IPS-18a (cell line): Measurements from ENCODE around the gene CTNND2.

Experiments used
- H3K27ac ChIP-seq: one replicate; pipeline ENCODE4 v1.5.1; 2013; ENCODE audit warnings: low read length
- H3K27me3 ChIP-seq: one replicate; pipeline ENCODE4 v1.6.1; 2013; ENCODE audit warnings: mild to moderate bottlenecking, low read length; ENCODE audit not compliant: control insufficient read depth, insufficient read depth
- H3K36me3 ChIP-seq: one replicate; pipeline ENCODE4 v1.6.1; 2013; ENCODE audit warnings: low read depth, low read length; ENCODE audit not compliant: control insufficient read depth
- H3K4me1 ChIP-seq: one replicate; pipeline ENCODE4 v1.6.1; 2013; ENCODE audit warnings: low read depth, low read length; ENCODE audit not compliant: control insufficient read depth
- H3K4me3 ChIP-seq: one replicate; pipeline ENCODE4 v1.5.1; 2013; ENCODE audit warnings: low read length
- H3K9ac ChIP-seq: one replicate; pipeline ENCODE4 v1.6.1; 2013; ENCODE audit warnings: mild to moderate bottlenecking, low read length, moderate library complexity
- H3K9me3 ChIP-seq: one replicate; pipeline ENCODE4 v1.6.1; 2013; ENCODE audit warnings: low read depth, low read length; ENCODE audit not compliant: control insufficient read depth

Gene CTNND2

GRCh38 chr5:11770310-11770709 lies 133.9 kb downstream of the CTNND2 start:
- Histone ChIP-seq H3K27me3 (no peaks in the 10 kb centered on the region), H3K9ac (no peak overlapping the region), H3K27ac (no peak overlapping the region), H3K9me3 (no peaks in the 10 kb centered on the region), H3K4me1 (no peaks in the 10 kb centered on the region), H3K4me3 (no peak overlapping the region), H3K36me3 (no peaks in the 10 kb centered on the region)

GRCh38 chr5:11760934-11761603 lies 143.2 kb downstream of the CTNND2 start:
- no peaks in the 10 kb centered on the region for H3K9me3 ChIP-seq
- no peaks in the 10 kb centered on the region for H3K4me1 ChIP-seq
- no peaks in the 10 kb centered on the region for H3K36me3 ChIP-seq
- H3K27me3 ChIP-seq, result no peaks in the 10 kb centered on the region
- H3K27ac ChIP-seq, result no peak overlapping the region
- no peak overlapping the region for H3K9ac ChIP-seq
- no peak overlapping the region for H3K4me3 ChIP-seq

- no peaks in the 10 kb centered on the region for H3K9me3 ChIP-seq
- H3K36me3 ChIP-seq, result no peaks in the 10 kb centered on the region
- H3K27ac ChIP-seq, result no peak overlapping the region
- no peak overlapping the region for H3K9ac ChIP-seq
- no peak overlapping the region for H3K4me3 ChIP-seq
- H3K4me1 ChIP-seq, result no peaks in the 10 kb centered on the region
- H3K27me3 ChIP-seq, result no peaks in the 10 kb centered on the region
Observed at GRCh38 chr5:11758321-11758720, 145.9 kb downstream of the CTNND2 start.

- Histone ChIP-seq H3K9me3 (no peaks in the 10 kb centered on the region), H3K36me3 (no peaks in the 10 kb centered on the region), H3K4me3 (no peak overlapping the region), H3K9ac (no peak overlapping the region), H3K27ac (no peak overlapping the region), H3K27me3 (no peaks in the 10 kb centered on the region), H3K4me1 (no peaks in the 10 kb centered on the region)
Observed at GRCh38 chr5:11757661-11758060, 146.6 kb downstream of the CTNND2 start.

- Histone ChIP-seq H3K36me3 (no peaks in the 10 kb centered on the region), H3K4me1 (no peaks in the 10 kb centered on the region), H3K9ac (no peak overlapping the region), H3K27ac (no peak overlapping the region), H3K4me3 (no peak overlapping the region), H3K9me3 (no peaks in the 10 kb centered on the region), H3K27me3 (no peaks in the 10 kb centered on the region)
Observed at GRCh38 chr5:11737010-11737409, 167.2 kb downstream of the CTNND2 start.

- no peak overlapping the region for H3K4me3 ChIP-seq
- no peak overlapping the region for H3K9ac ChIP-seq
- no peaks in the 10 kb centered on the region for H3K4me1 ChIP-seq
- no peak overlapping the region for H3K27ac ChIP-seq
- H3K27me3 ChIP-seq, result no peaks in the 10 kb centered on the region
- no peaks in the 10 kb centered on the region for H3K36me3 ChIP-seq
- H3K9me3 ChIP-seq, result no peaks in the 10 kb centered on the region
Observed at GRCh38 chr5:11734369-11734768, 169.9 kb downstream of the CTNND2 start.

GRCh38 chr5:11733840-11734192 lies 170.4 kb downstream of the CTNND2 start:
- H3K27ac ChIP-seq, result no peak overlapping the region

GRCh38 chr5:11733185-11733839 lies 170.9 kb downstream of the CTNND2 start:
- no peak overlapping the region for H3K9ac ChIP-seq
- no peaks in the 10 kb centered on the region for H3K4me1 ChIP-seq
- H3K9me3 ChIP-seq, result no peaks in the 10 kb centered on the region
- no peaks in the 10 kb centered on the region for H3K36me3 ChIP-seq
- no peak overlapping the region for H3K27ac ChIP-seq
- no peak overlapping the region for H3K4me3 ChIP-seq
- H3K27me3 ChIP-seq, result no peaks in the 10 kb centered on the region

More at GRCh38 chr5:11733840-11734192, 170.4 kb downstream of the CTNND2 start:
- Histone ChIP-seq H3K4me1 (no peaks in the 10 kb centered on the region), H3K27me3 (no peaks in the 10 kb centered on the region), H3K9me3 (no peaks in the 10 kb centered on the region), H3K9ac (no peak overlapping the region), H3K36me3 (no peaks in the 10 kb centered on the region), H3K4me3 (no peak overlapping the region)

- Histone ChIP-seq H3K9me3 (no peaks in the 10 kb centered on the region), H3K27me3 (no peaks in the 10 kb centered on the region), H3K4me1 (no peaks in the 10 kb centered on the region), H3K9ac (no peak overlapping the region), H3K27ac (no peak overlapping the region), H3K4me3 (no peak overlapping the region), H3K36me3 (no peaks in the 10 kb centered on the region)
Observed at GRCh38 chr5:11724940-11725339, 179.3 kb downstream of the CTNND2 start.

- Histone ChIP-seq H3K27ac (no peak overlapping the region), H3K9ac (no peak overlapping the region), H3K27me3 (no peaks in the 10 kb centered on the region), H3K36me3 (no peaks in the 10 kb centered on the region), H3K4me3 (no peak overlapping the region), H3K4me1 (no peaks in the 10 kb centered on the region), H3K9me3 (no peaks in the 10 kb centered on the region)
Observed at GRCh38 chr5:11719888-11720481, 184.3 kb downstream of the CTNND2 start.

- Histone ChIP-seq H3K36me3 (no peaks in the 10 kb centered on the region), H3K9ac (no peak overlapping the region), H3K27me3 (no peaks in the 10 kb centered on the region), H3K4me1 (no peaks in the 10 kb centered on the region), H3K4me3 (no peak overlapping the region), H3K27ac (no peak overlapping the region), H3K9me3 (no peaks in the 10 kb centered on the region)
Observed at GRCh38 chr5:11715461-11716196, 188.6 kb downstream of the CTNND2 start.
